Mononuclear cell (primary cell): Measurements from ENCODE around the gene KLHL12. TPM values are rescaled to one million over a fixed set of nuclear protein-coding genes. Genes with fewer than 3 reads are reported as not detected.
A peak's percentile ranks its signal among the peaks of the same experiment; 100 is the strongest.
"Not testable (repeated sequence)": the region's sequence is repeated elsewhere in the genome, so short reads cannot be mapped to it uniquely, and the experiment has no call there.

ENCODE experiments used
- H3K27me3 ChIP-seq: 2 replicates; pipeline ENCODE4 v1.6.0; 2011; ENCODE audit warnings: low read length, control low read depth; ENCODE audit not compliant: insufficient read depth
- H3K4me1 ChIP-seq: 2 replicates; pipeline ENCODE4 v1.5.1; 2011; ENCODE audit warnings: mild to moderate bottlenecking, low read length, control low read depth; ENCODE audit not compliant: insufficient read depth
- H3K4me3 ChIP-seq: 2 replicates; pipeline ENCODE4 v1.5.1; 2011; ENCODE audit warnings: mild to moderate bottlenecking, low read length, moderate library complexity
- H3K9me3 ChIP-seq: 2 replicates; pipeline ENCODE4 v1.5.1; 2011; ENCODE audit warnings: low read depth, mild to moderate bottlenecking, control low read depth, low read length
- total RNA-seq: library from RNA; depleted of rRNA; stranded (reverse); fragments of >200 nt; gene quantifications from one replicate; pipeline ENCODE4 v1.2.3, GENCODE V29; 2012

KLHL12 gene
- total RNA-seq, 1 donor = 19.3 TPM

GRCh38 chr1:202934755-202935154 is 7.7 kb upstream of the KLHL12 start:
- Histone ChIP-seq H3K4me1 (no peaks in the 10 kb centered on the region), H3K27me3 (peaks cover 3% of the 10 kb centered on the region), H3K9me3 (no peaks in the 10 kb centered on the region), H3K4me3 (no peak overlapping the region)

- no peaks in the 10 kb centered on the region for H3K9me3 ChIP-seq
- peaks cover 4% of the 10 kb centered on the region for H3K4me1 ChIP-seq
- H3K4me3 ChIP-seq = no peak overlapping the region
- H3K27me3 ChIP-seq = peaks cover 3% of the 10 kb centered on the region
Measured at GRCh38 chr1:202932476-202932875, 5.4 kb upstream of the KLHL12 start.

GRCh38 chr1:202923533-202923932 is 3.5 kb downstream of the KLHL12 start:
- H3K27me3 ChIP-seq = no peaks in the 10 kb centered on the region
- no peaks in the 10 kb centered on the region for H3K9me3 ChIP-seq
- H3K4me1 ChIP-seq = peaks cover 17% of the 10 kb centered on the region
- H3K4me3 ChIP-seq = no peak overlapping the region

- no peaks in the 10 kb centered on the region for H3K9me3 ChIP-seq
- no peak overlapping the region for H3K4me3 ChIP-seq
- H3K27me3 ChIP-seq = no peaks in the 10 kb centered on the region
- peaks cover 3% of the 10 kb centered on the region for H3K4me1 ChIP-seq
Measured at GRCh38 chr1:202919615-202920014, 7.4 kb downstream of the KLHL12 start.

DNA sequence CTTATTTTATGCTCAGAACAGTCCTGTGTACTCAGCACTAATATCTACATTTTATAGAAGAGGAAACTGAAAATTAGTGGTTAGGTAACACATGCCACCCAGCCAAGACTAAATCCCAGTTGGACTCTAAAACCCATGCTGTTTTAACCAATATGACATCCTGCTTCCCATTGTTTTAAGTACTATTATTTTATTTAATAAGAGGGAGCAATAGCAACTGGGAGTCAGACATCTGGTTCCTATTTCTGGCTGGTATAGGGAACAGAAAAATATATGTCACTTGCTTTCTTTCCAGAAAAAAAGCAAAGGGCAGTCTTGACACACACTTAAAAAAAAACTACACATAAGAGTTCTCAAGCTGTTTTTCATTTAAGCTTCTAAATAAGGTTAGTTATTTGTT is 11.9 kb downstream of the KLHL12 start:
- H3K4me3 ChIP-seq = no peak overlapping the region
- no peaks in the 10 kb centered on the region for H3K4me1 ChIP-seq
- H3K9me3 ChIP-seq = no peaks in the 10 kb centered on the region
- no peaks in the 10 kb centered on the region for H3K27me3 ChIP-seq

DNA sequence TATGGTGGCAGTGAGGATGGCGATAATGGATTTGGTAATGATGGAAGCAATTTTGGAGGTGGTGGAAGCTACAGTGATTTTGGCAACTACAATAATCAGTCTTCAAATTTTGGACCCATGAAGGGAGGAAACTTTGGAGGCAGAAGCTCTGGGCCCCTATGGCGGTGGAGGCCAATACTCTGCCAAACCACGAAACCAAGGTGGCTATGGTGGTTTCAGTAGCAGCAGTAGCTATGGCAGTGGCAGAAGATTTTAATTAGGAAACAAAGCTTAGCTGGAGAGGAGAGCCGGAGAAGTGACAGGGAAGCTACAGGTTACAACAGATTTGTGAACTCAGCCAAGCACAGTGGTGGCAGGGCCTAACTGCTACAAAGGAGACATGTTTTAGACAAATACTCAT is 14.6 kb downstream of the KLHL12 start:
- H3K4me1 ChIP-seq, H3K27me3 ChIP-seq: not testable (repeated sequence)

DNA sequence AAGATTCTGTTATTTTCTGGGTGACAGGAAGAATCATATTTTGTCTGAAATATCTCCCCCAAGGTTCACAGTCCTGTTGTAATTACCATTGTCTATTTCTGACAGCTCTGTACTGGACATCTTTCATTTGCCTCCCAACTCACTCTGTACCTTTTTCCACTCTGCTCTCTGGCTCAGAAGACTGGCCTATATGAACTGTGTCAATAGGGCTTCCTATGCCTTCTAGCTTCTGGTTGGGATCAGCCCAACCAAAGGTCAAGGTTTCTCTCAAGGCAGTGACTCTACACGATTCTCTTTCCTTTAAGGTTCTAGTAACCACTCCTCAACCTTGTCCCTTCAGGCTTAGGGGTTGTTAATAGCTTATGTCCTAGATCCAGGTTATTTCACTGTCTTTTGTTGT is 17.5 kb downstream of the KLHL12 start:
- Histone ChIP-seq H3K9me3 (no peaks in the 10 kb centered on the region), H3K4me1 (no peaks in the 10 kb centered on the region), H3K27me3 (no peaks in the 10 kb centered on the region), H3K4me3 (no peak overlapping the region)

More for the DNA sequence above, 14.6 kb downstream of the KLHL12 start:
- not testable (repeated sequence) for H3K4me3 ChIP-seq, H3K9me3 ChIP-seq

GRCh38 chr1:202908998-202909397 is 18.0 kb downstream of the KLHL12 start:
- Histone ChIP-seq H3K27me3 (no peaks in the 10 kb centered on the region), H3K9me3 (no peaks in the 10 kb centered on the region), H3K4me1 (no peaks in the 10 kb centered on the region), H3K4me3 (no peak overlapping the region)

GRCh38 chr1:202905331-202905730 is 21.7 kb downstream of the KLHL12 start:
- no peaks in the 10 kb centered on the region for H3K9me3 ChIP-seq
- H3K4me3 ChIP-seq = no peak overlapping the region
- H3K27me3 ChIP-seq = no peaks in the 10 kb centered on the region
- no peaks in the 10 kb centered on the region for H3K4me1 ChIP-seq

- not testable (repeated sequence) for H3K9me3 ChIP-seq, H3K4me1 ChIP-seq, H3K4me3 ChIP-seq, H3K27me3 ChIP-seq
Measured at GRCh38 chr1:202903808-202904207, 23.2 kb downstream of the KLHL12 start.

GRCh38 chr1:202901555-202901954 is 25.5 kb downstream of the KLHL12 start:
- Histone ChIP-seq H3K9me3 (no peaks in the 10 kb centered on the region), H3K4me3 (no peak overlapping the region), H3K4me1 (no peaks in the 10 kb centered on the region), H3K27me3 (no peaks in the 10 kb centered on the region)

DNA sequence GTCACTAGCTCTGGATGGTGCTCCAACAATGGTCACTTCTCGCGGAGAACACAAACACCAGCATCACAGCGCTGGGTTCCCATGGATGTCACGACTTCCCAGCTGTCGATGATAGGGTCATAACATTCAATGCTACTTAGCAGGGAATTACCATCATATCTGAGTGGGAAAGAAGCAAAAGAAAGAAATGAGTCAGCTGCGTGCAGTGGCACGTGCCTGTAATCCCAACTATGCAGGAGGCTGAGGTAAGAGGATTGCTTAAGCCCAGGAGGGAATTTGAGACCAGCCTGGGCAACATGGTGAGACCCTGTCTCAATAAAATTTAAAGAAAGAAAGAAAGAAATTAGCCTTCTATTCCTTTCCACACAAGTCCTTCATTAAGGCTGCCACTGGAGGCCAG is 34.5 kb downstream of the KLHL12 start:
- no peak overlapping the region for H3K4me3 ChIP-seq
- H3K4me1 ChIP-seq = peaks cover 17% of the 10 kb centered on the region
- H3K9me3 ChIP-seq = no peaks in the 10 kb centered on the region

DNA sequence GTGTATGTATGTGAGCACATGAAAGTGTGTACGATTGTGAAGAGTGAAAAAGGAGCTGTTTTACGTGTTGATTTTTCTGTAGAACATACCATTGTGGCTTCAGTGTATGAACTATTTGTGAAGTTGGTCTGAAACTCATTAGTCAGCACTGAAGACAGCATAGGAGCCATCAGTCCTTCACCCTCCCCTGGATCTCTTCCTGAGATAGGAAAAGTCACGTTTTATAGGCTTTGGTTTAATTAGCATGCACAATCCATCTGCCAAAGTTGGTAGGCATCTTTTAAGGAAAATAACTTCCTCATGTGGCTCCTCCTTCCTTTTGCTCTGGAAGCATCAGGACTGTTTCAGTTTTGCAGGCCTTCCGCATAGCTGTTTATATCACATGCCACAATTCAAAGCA is 36.6 kb downstream of the KLHL12 start:
- Histone ChIP-seq H3K4me3 (no peak overlapping the region), H3K27me3 (no peaks in the 10 kb centered on the region), H3K4me1 (peaks cover 31% of the 10 kb centered on the region), H3K9me3 (no peaks in the 10 kb centered on the region)

More for the DNA sequence above, 34.5 kb downstream of the KLHL12 start:
- H3K27me3 ChIP-seq = no peaks in the 10 kb centered on the region

GRCh38 chr1:202888531-202889360 is 38.3 kb downstream of the KLHL12 start, which contains the start of gene RABIF:
Gene RABIF, minus strand, starts transcription at chr1:202889149. Its CDS starts 51 bp downstream, at chr1:202889098.
- peaks cover 31% of the 10 kb centered on the region for H3K4me1 ChIP-seq
- no peaks in the 10 kb centered on the region for H3K27me3 ChIP-seq
- no peaks in the 10 kb centered on the region for H3K9me3 ChIP-seq
- peak within 1 kb of the TSS; percentile 77 for H3K4me3 ChIP-seq

DNA sequence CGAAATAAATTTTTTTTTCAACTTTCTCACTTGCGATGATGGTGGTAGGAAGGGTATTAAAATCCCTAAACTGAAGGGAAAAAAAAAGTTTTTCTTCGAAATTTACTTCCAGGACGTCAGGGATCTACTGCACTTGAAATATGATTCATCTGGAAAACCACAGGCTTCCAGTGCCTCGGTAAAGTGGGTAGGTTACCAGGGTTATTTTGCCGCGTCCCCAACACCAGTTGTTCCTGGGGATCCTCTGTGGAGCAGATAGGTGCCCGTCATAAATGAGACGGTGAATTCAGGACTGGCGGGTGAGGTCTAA is 38.9 kb downstream of the KLHL12 start:
- Histone ChIP-seq H3K9me3 (no peaks in the 10 kb centered on the region), H3K4me3 (peak overlapping the region; percentile 77), H3K4me1 (peaks cover 31% of the 10 kb centered on the region), H3K27me3 (no peaks in the 10 kb centered on the region)

DNA sequence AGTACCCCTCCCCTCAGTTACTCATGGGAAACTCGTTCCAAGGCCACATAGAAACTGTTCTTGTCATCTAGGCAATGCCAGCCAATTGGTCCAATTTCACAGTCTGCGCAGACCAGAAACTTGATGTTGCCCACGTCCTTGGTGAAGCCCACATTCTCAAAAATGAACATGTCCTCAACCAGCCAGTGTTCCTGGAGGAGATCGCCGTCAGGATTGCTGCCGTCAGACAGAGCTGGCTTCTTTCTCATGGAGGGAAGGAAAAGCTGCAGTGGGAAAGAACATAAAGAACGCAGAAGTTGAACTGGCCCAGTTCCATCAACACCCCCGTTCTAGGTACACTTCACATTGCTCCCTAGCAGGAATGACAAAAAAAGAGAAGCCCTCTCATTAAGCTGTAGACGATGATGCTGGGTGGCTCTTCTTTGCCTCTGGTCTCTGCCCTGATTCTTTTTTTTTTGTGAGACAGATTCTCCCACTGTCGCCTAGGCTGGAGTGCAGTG is 46.0 kb downstream of the KLHL12 start:
- Histone ChIP-seq H3K4me1 (no peaks in the 10 kb centered on the region), H3K27me3 (no peaks in the 10 kb centered on the region), H3K4me3 (no peak overlapping the region), H3K9me3 (no peaks in the 10 kb centered on the region)
